MM.1S (cell line): ENCODE results near the gene ISYNA1.

Experiments used
- EZH2phosphoT487 ChIP-seq: fragments of 300-600 bp; sonication (generic); IDR thresholded peaks from 2 replicates; pipeline ENCODE4 v1.6.1; 2018; ENCODE audit warnings: antibody characterized with exemption, low read length
- TF ChIP-seq, protein P1 (sequence below): fragments of 300-600 bp; sonication (generic); IDR thresholded peaks from 2 replicates; pipeline ENCODE4 v1.5.1; 2016; ENCODE audit warnings: antibody characterized with exemption, low read length, mixed read lengths

- TF ChIP-seq, protein P1, sequence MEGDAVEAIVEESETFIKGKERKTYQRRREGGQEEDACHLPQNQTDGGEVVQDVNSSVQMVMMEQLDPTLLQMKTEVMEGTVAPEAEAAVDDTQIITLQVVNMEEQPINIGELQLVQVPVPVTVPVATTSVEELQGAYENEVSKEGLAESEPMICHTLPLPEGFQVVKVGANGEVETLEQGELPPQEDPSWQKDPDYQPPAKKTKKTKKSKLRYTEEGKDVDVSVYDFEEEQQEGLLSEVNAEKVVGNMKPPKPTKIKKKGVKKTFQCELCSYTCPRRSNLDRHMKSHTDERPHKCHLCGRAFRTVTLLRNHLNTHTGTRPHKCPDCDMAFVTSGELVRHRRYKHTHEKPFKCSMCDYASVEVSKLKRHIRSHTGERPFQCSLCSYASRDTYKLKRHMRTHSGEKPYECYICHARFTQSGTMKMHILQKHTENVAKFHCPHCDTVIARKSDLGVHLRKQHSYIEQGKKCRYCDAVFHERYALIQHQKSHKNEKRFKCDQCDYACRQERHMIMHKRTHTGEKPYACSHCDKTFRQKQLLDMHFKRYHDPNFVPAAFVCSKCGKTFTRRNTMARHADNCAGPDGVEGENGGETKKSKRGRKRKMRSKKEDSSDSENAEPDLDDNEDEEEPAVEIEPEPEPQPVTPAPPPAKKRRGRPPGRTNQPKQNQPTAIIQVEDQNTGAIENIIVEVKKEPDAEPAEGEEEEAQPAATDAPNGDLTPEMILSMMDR = no peak
- no peak for TF ChIP-seq EZH2phosphoT487
Measured at GRCh38 chr19:18388960-18389725, 48.8 kb downstream of the ISYNA1 start.
